ENCODE results near the gene SPAG17.

Gene SPAG17

GRCh38 chr1:118158924-118159323 is 26.1 kb downstream of the SPAG17 start:
- H3K27ac ChIP-seq = no peak overlapping the region
- CTCF ChIA-PET = no interaction called here
- TF ChIP-seq, protein P1, sequence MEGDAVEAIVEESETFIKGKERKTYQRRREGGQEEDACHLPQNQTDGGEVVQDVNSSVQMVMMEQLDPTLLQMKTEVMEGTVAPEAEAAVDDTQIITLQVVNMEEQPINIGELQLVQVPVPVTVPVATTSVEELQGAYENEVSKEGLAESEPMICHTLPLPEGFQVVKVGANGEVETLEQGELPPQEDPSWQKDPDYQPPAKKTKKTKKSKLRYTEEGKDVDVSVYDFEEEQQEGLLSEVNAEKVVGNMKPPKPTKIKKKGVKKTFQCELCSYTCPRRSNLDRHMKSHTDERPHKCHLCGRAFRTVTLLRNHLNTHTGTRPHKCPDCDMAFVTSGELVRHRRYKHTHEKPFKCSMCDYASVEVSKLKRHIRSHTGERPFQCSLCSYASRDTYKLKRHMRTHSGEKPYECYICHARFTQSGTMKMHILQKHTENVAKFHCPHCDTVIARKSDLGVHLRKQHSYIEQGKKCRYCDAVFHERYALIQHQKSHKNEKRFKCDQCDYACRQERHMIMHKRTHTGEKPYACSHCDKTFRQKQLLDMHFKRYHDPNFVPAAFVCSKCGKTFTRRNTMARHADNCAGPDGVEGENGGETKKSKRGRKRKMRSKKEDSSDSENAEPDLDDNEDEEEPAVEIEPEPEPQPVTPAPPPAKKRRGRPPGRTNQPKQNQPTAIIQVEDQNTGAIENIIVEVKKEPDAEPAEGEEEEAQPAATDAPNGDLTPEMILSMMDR (conservative IDR thresholded peaks at IDR 0.05; ENCODE audit: low read depth) = no peak
- peak; percentile 24 for DNase-seq (ENCODE audit: low spot score)
- POLR2A ChIA-PET (ENCODE audit: low non-redundant PET) = no interaction called here

GRCh38 chr1:118157506-118157905 is 27.5 kb downstream of the SPAG17 start:
- CTCF ChIA-PET = interaction anchor here (0.6 kb wide), 1 partner anchor 851 kb away, joined by 4 read pairs; no protein-coding TSS in a partner anchor
- POLR2A ChIA-PET (ENCODE audit: low non-redundant PET) = no interaction called here
- no peak overlapping the region for H3K27ac ChIP-seq

DNA sequence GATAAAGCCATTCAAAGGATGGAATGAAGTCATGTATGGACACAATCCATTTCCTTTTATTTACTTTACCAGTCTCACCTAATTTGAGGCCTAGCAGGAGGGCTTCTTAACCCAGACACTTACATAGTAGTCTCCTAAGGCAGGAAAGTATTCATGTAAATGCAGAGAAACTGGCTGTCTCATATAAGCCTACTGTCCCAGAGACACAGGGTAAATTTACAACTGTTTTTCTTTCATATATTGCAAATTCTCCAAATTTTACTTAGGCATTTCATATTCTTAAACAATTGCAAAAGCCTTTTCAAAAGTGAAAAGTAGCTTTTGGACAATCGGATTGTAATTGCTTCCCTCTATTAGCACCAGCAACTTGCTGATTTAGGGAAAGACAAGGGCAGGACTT is 29.9 kb downstream of the SPAG17 start:
- H3K27ac ChIP-seq = no peak overlapping the region
- TF ChIP-seq, protein P1 (conservative IDR thresholded peaks at IDR 0.05; ENCODE audit: low read depth) = no peak
- ChIA-PET POLR2A (ENCODE audit: low non-redundant PET) (no interaction called here), CTCF (interaction anchor here (0.7 to 2.1 kb wide), 6 partner anchors 79 to 854 kb away, joined by 3 to 9 read pairs (median 4); no protein-coding TSS in a partner anchor)
- no peak for DNase-seq (ENCODE audit: low spot score)

More at GRCh38 chr1:118157506-118157905, 27.5 kb downstream of the SPAG17 start:
- TF ChIP-seq, protein P1 (conservative IDR thresholded peaks at IDR 0.05; ENCODE audit: low read depth) = no peak
- DNase-seq (ENCODE audit: low spot score) = no peak

DNA sequence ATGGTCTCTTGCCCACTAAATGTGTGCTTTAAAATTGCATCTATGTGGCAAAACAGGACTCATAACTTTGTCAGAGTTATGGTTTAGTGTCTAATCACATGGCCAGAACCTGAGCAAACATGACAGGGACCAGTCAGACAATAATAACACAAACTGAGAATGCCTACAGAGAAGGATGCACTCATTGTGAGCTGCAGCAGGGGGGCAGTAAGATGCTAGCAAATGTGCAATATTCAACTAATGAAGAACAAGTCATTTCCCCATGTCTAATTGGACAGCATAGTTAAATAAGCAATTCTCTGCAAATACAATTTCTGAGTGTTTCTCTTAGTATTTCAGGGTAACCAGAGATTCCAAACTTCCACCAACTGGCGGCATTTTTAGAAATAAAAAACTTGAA is 30.8 kb downstream of the SPAG17 start:
- ChIA-PET POLR2A (ENCODE audit: low non-redundant PET) (no interaction called here), CTCF (interaction anchor here (0.6 to 2.1 kb wide), 7 partner anchors 80 to 854 kb away, joined by 3 to 9 read pairs (median 4); no protein-coding TSS in a partner anchor)
- TF ChIP-seq, protein P1 (conservative IDR thresholded peaks at IDR 0.05; ENCODE audit: low read depth) = peak; percentile 34
- peak; percentile 20 for DNase-seq (ENCODE audit: low spot score)
- no peak overlapping the region for H3K27ac ChIP-seq

DNA sequence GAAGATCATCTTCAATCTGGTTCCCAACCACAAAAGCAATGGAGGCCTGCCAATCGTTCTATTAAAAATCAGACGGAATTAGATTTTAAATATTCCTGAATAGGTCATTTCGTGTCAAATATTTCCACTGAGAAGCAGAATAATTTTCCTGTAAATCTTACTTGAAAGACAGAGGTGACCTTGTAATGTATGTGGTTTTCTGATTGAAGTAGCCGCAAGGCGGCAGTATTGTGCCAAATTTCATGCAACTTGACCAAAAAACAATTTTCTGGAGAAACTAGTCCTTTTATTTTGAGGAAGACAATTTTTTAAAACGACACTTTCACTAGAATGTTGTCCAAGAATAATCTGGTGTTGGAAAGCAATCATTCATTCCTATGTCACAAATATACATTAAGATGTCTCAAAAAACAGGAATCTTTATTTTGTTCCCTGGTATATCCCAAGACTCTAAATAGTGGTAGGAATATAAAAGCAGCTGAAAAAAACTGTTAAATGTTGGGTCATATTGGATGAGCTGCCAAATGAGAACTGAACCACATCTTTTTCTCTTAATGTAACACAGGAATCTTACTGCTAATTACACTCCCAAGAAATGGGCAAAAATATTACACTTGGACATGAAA is 33.6 kb downstream of the SPAG17 start:
- no peak overlapping the region for H3K27ac ChIP-seq
- ChIA-PET POLR2A (ENCODE audit: low non-redundant PET) (no interaction called here), CTCF (interaction anchor here (0.5 to 0.9 kb wide), 4 partner anchors 565 to 1687 kb away, joined by 3 to 4 read pairs (median 3); no protein-coding TSS in a partner anchor)
- TF ChIP-seq, protein P1 (conservative IDR thresholded peaks at IDR 0.05; ENCODE audit: low read depth) = peak; percentile 74
- DNase-seq (ENCODE audit: low spot score) = peak; percentile 18

DNA sequence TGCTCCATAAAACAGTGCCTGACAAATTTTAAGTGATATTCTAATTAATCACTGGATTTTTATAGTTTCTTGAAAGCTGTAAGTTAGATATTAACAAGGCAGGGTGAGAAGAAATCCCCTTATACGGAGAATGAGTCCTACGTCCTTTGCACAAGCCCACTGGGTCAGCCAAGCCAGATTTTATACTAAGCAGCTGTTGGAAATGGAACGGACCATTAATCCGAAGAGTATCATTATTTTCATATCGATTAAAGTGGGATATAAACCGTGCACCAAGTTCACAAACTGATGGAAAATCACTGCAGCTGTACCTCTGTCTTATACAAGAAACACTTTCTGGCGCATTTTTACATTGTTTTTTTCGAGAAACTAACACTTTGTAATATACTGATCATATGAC is 35.2 kb downstream of the SPAG17 start:
- DNase-seq (ENCODE audit: low spot score) = no peak
- CTCF ChIA-PET = no interaction called here
- POLR2A ChIA-PET (ENCODE audit: low non-redundant PET) = no interaction called here
- no peak overlapping the region for H3K27ac ChIP-seq
- TF ChIP-seq, protein P1 (conservative IDR thresholded peaks at IDR 0.05; ENCODE audit: low read depth) = no peak
